Sigmoid colon (tissue), 7 donors: Measurements from ENCODE around the gene BPNT1. TPM values are rescaled to one million over a fixed set of nuclear protein-coding genes. Genes with fewer than 3 reads are reported as not detected.
A peak's percentile ranks its signal among the peaks of the same experiment; 100 is the strongest.

Experiments
- DNase-seq: peaks from one replicate; pipeline ENCODE4 v3.0.0-alpha.2; 2019
- H3K27ac ChIP-seq, 4 donors: fragments of 200-600 bp; sonication (generic); one replicate each; pipeline ENCODE4 v1.5.1; 2016 to 2019; ENCODE audit warnings: mild to moderate bottlenecking in 1 of 4
- H3K27me3 ChIP-seq, 3 donors: fragments of 200-600 bp; sonication (generic); one replicate each; pipeline ENCODE4 v1.5.1; 2019; ENCODE audit warnings: mild to moderate bottlenecking in 1 of 3
- H3K36me3 ChIP-seq, 4 donors: fragments of 200-600 bp; sonication (generic); one replicate each; pipeline ENCODE4 v1.5.1; 2016 to 2019
- H3K4me1 ChIP-seq, 4 donors: fragments of 200-600 bp; sonication (generic); one replicate each; pipeline ENCODE4 v1.5.1; 2017 to 2019
- H3K4me3 ChIP-seq, 4 donors: fragments of 200-600 bp; sonication (generic); one replicate each; pipeline ENCODE4 v1.5.1; 2017 to 2019; ENCODE audit warnings: mild to moderate bottlenecking in 2 of 4, moderate library complexity in 1 of 4
- H3K9me3 ChIP-seq, 4 donors: fragments of 200-600 bp in 3 of 4; sonication (generic) in 3 of 4; one replicate each; pipeline versions ENCODE4 v1.5.1 to v1.6.1; 2013 to 2019
- EP300 ChIP-seq, 4 donors: sonication (generic); formaldehyde crosslinking; IDR thresholded peaks; one replicate each; pipeline ENCODE4 v1.6.1; 2017; ENCODE audit warnings: antibody characterized with exemption in 4 of 4
- POLR2A ChIP-seq, 2 donors: fragments of 450-650 bp; IDR thresholded peaks; one replicate each; pipeline ENCODE4 v1.6.1; 2016; ENCODE audit warnings: antibody characterized with exemption in 2 of 2, mild to moderate bottlenecking in 2 of 2, moderate library complexity in 2 of 2
- POLR2AphosphoS5 ChIP-seq, 4 donors: sonication (generic); formaldehyde crosslinking; IDR thresholded peaks; one replicate each; pipeline ENCODE4 v1.6.1; 2017; ENCODE audit warnings: antibody characterized with exemption in 4 of 4
- WGBS, 2 donors: extraction: QIAGEN DNeasy Blood & Tissue Kit; methylation state at CpG; one replicate each; pipeline ENCODE4 v1.1.7; 2013; 5-methylcytosine and 5-hydroxymethylcytosine counted together
- intact Hi-C: fragments of 100-400 bp; cut with DNase I; formaldehyde crosslinking; loops from one replicate; pipeline ENCODE4 v1.15.1; 2023
- polyA plus RNA-seq, 3 donors: library from polyadenylated mRNA; stranded (reverse); fragments of 200-250 nt; gene quantifications; one replicate each; pipeline ENCODE4 v1.2.3, GENCODE V29; 2013
- total RNA-seq, 4 donors: library from RNA; depleted of rRNA; stranded (reverse); fragments of >200 nt; gene quantifications; one replicate each; pipeline ENCODE4 v1.1.0, GENCODE V29; 2016
- TF ChIP-seq, protein P1 (sequence below), 4 experiments: fragments of 450-650 bp in 3 of 4; fragments of 200-600 bp in 1 of 4; IDR thresholded peaks; one replicate each; pipeline ENCODE4 v1.5.1; 2016 to 2019; ENCODE audit warnings: antibody characterized with exemption in 4 of 4, mild to moderate bottlenecking in 3 of 4, moderate library complexity in 2 of 4
- donor health status: healthy with polysubstance abuse.
- donor health status: Bipolar disorder and iron deficiency.
- donor health status: healthy.

BPNT1 gene
- total and polyA plus RNA-seq, 7 donors = 13.3 to 92.9 (median 19.7) TPM

DNA sequence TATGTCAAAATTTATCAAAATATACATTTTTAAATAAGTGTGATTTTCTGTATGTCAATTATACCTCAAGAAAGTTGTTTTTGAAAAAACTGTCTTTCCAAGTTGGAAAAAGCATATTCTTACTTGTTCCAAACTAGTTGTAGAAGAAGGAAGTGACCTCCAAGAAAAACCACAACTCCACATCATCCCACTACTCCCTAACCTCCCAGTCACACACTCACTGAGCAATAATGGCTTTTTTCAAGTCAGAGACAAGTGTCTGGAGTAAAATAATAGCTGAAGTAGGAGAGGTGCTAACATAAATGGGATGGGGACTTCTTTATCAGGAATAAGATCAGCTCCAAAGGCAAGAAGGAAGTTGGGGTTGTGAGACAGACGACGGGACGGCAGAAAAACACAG is 56.7 kb downstream of the BPNT1 start:
- H3K36me3 ChIP-seq = peaks cover 6 to 67% (median 35%) of the 10 kb centered on the region in 4 donors
- H3K27ac ChIP-seq = no peak overlapping the region
- WGBS, 2 donors = 74 to 78% methylated on average over 3 of the region's 3 CpGs

DNA sequence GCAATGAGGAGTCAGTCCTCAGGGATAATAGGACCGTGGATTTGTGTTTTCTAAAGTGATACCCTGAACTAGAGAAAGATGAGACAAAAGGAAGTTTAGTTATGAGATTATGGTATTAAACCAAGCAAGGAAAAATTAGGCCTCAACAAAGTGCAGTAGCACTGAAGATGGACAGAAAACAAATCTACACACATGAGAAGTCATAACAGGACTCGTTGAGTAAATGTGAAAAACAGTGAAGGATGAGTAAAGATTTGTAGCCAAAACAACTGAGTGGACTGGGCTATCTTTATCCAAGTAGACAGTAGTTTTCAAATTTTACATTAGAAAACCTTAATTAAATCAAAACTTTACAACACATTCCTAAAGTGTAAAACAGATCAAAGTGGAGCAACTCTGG is 58.3 kb downstream of the BPNT1 start:
- TF ChIP-seq EP300 (IDR thresholded peaks at IDR 0.05) (no peak), POLR2A (IDR thresholded peaks at IDR 0.05) (no peak), POLR2AphosphoS5 (IDR thresholded peaks at IDR 0.05) (no peak)
- TF ChIP-seq, protein P1, sequence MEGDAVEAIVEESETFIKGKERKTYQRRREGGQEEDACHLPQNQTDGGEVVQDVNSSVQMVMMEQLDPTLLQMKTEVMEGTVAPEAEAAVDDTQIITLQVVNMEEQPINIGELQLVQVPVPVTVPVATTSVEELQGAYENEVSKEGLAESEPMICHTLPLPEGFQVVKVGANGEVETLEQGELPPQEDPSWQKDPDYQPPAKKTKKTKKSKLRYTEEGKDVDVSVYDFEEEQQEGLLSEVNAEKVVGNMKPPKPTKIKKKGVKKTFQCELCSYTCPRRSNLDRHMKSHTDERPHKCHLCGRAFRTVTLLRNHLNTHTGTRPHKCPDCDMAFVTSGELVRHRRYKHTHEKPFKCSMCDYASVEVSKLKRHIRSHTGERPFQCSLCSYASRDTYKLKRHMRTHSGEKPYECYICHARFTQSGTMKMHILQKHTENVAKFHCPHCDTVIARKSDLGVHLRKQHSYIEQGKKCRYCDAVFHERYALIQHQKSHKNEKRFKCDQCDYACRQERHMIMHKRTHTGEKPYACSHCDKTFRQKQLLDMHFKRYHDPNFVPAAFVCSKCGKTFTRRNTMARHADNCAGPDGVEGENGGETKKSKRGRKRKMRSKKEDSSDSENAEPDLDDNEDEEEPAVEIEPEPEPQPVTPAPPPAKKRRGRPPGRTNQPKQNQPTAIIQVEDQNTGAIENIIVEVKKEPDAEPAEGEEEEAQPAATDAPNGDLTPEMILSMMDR (IDR thresholded peaks at IDR 0.05) = no peak
- intact Hi-C loops = no loop called here
- Histone ChIP-seq H3K9me3 (no peaks in the 10 kb centered on the region), H3K4me1 (no peaks in the 10 kb centered on the region), H3K27me3 (no peaks in the 10 kb centered on the region), H3K4me3 (no peak overlapping the region), H3K27ac (no peak overlapping the region), H3K36me3 (peaks cover 6 to 83% (median 37%) of the 10 kb centered on the region in 4 donors)
- 87 to 88% methylated on average over 2 of the region's 2 CpGs for WGBS, 2 donors
- DNase-seq = no peak

More for the DNA sequence above, 56.7 kb downstream of the BPNT1 start:
- intact Hi-C loops = no loop called here
- Histone ChIP-seq H3K4me3 (no peak overlapping the region), H3K4me1 (no peaks in the 10 kb centered on the region), H3K9me3 (no peaks in the 10 kb centered on the region), H3K27me3 (no peaks in the 10 kb centered on the region)
- DNase-seq = no peak
- TF ChIP-seq POLR2A (IDR thresholded peaks at IDR 0.05) = no peak
- TF ChIP-seq POLR2AphosphoS5 (IDR thresholded peaks at IDR 0.05) = no peak
- TF ChIP-seq EP300 (IDR thresholded peaks at IDR 0.05) = no peak
- TF ChIP-seq, protein P1 (IDR thresholded peaks at IDR 0.05) = no peak

DNA sequence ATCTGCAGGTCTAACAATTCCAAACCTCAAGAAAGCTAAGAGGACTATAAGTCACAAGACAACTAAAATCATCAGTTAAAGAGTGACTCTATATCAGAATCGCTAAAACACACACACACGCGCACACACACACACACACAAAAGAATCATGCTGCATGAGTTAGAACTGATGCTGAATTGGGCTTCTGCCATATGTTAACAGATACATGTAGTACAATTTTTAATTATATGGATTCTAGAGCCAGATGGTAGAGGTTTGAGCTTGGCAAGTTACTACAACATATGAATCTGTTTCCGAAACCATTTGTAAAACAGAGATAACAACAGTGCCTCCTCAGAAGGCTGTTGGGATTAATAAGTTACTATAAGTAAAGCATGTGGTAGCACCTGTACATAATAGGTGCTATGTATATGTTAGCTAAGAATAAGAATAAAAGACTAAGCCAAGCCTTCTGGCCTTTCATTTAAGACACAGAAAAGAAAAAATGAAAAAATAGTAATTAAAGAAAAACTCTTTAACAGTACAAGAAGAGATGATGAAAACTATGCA is 61.2 kb downstream of the BPNT1 start:
- DNase-seq = no peak
- no peaks in the 10 kb centered on the region for H3K27me3 ChIP-seq
- H3K36me3 ChIP-seq = peaks cover 12 to 96% (median 37%) of the 10 kb centered on the region in 4 donors
- H3K4me3 ChIP-seq = no peak overlapping the region
- H3K4me1 ChIP-seq = no peaks in the 10 kb centered on the region
- intact Hi-C loops = no loop called here
- no peak overlapping the region for H3K27ac ChIP-seq
- no peak for TF ChIP-seq POLR2AphosphoS5 (IDR thresholded peaks at IDR 0.05)
- TF ChIP-seq EP300 (IDR thresholded peaks at IDR 0.05) = no peak
- TF ChIP-seq POLR2A (IDR thresholded peaks at IDR 0.05) = no peak
- TF ChIP-seq, protein P1 (IDR thresholded peaks at IDR 0.05) = no peak
- H3K9me3 ChIP-seq = no peaks in the 10 kb centered on the region
- 77 to 78% methylated on average over 4 of the region's 4 CpGs for WGBS, 2 donors

DNA sequence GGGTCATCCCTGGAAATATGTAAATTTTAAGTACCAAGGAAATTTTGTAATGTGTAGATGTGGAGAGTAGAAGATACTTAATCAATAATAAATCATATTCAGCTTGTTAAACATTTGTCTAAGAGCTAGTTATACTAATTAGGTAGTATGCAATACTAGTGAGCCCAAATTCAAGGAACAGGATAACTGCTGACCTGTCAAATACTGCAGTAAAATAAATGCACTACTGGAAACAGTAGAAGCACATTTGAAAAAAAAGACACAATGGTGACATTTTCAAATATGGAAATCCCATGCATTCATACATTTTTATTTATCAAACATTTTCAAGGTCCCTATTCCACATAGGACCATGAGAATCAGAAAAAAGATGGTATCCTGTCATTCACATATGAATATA is 70.5 kb downstream of the BPNT1 start:
- H3K36me3 ChIP-seq = peaks cover 8 to 96% (median 28%) of the 10 kb centered on the region in 4 donors

DNA sequence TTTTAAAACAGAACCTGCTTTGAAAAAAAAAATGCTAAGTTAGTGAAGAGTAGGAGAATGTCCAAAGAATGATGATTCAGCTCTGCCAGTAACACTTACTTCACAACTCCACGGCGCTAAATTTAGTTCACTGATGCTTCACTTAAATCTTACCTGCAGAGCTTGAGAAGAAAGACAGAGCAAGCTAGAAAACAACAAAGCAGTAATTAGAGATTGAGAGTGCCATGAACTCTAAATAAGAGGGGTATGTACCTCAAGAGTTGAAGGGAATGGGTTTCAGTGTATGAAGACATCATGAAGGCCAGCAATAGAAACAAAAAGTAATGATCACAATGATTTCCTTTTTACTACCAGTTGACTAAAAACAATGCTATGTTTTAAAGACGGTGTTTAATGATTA is 76.1 kb downstream of the BPNT1 start:
- Histone ChIP-seq H3K27ac (peak overlapping the region in 2 of 4 donors; percentile 53 to 61), H3K9me3 (no peaks in the 10 kb centered on the region), H3K36me3 (peaks cover 4 to 76% (median 12%) of the 10 kb centered on the region in 4 donors), H3K4me3 (no peak overlapping the region), H3K4me1 (peaks cover 0 to 16% (median 4%) of the 10 kb centered on the region in 4 donors), H3K27me3 (no peaks in the 10 kb centered on the region)
- intact Hi-C loops = no loop called here
- TF ChIP-seq POLR2A (IDR thresholded peaks at IDR 0.05) = no peak
- TF ChIP-seq, protein P1 (IDR thresholded peaks at IDR 0.05) = no peak
- no peak for TF ChIP-seq POLR2AphosphoS5 (IDR thresholded peaks at IDR 0.05)
- no peak for TF ChIP-seq EP300 (IDR thresholded peaks at IDR 0.05)
- 89 to 94% methylated on average over 3 of the region's 3 CpGs for WGBS, 2 donors
- DNase-seq = no peak

More for the DNA sequence above, 70.5 kb downstream of the BPNT1 start:
- no peak for DNase-seq
- Histone ChIP-seq H3K27ac (no peak overlapping the region), H3K9me3 (no peaks in the 10 kb centered on the region), H3K27me3 (no peaks in the 10 kb centered on the region), H3K4me3 (no peak overlapping the region), H3K4me1 (no peaks in the 10 kb centered on the region)
- intact Hi-C loops = no loop called here
- TF ChIP-seq EP300 (IDR thresholded peaks at IDR 0.05) (no peak), POLR2AphosphoS5 (IDR thresholded peaks at IDR 0.05) (no peak)
